Peyer's patch (tissue), 4 donors: Measurements from ENCODE around the gene TULP4.

ENCODE experiments used
- POLR2A ChIP-seq, 2 donors: fragments of 450-650 bp; IDR thresholded peaks; one replicate each; pipeline ENCODE4 v1.5.1; 2017; ENCODE audit warnings: antibody characterized with exemption in 2 of 2, mild to moderate bottlenecking in 2 of 2, moderate library complexity in 2 of 2
- TF ChIP-seq, protein P1 (sequence below), 6 experiments: fragments of 450-650 bp in 4 of 6; fragments of 200-600 bp in 2 of 6; sonication (generic) in 1 of 6; IDR thresholded peaks; one replicate each; pipeline ENCODE4 v1.5.1; 2017 to 2019; ENCODE audit warnings: antibody characterized with exemption in 6 of 6, mild to moderate bottlenecking in 3 of 6, moderate library complexity in 1 of 6

GRCh38 chr6:158413814-158414565 is 101.7 kb downstream of the TULP4 start:
- TF ChIP-seq, protein P1, sequence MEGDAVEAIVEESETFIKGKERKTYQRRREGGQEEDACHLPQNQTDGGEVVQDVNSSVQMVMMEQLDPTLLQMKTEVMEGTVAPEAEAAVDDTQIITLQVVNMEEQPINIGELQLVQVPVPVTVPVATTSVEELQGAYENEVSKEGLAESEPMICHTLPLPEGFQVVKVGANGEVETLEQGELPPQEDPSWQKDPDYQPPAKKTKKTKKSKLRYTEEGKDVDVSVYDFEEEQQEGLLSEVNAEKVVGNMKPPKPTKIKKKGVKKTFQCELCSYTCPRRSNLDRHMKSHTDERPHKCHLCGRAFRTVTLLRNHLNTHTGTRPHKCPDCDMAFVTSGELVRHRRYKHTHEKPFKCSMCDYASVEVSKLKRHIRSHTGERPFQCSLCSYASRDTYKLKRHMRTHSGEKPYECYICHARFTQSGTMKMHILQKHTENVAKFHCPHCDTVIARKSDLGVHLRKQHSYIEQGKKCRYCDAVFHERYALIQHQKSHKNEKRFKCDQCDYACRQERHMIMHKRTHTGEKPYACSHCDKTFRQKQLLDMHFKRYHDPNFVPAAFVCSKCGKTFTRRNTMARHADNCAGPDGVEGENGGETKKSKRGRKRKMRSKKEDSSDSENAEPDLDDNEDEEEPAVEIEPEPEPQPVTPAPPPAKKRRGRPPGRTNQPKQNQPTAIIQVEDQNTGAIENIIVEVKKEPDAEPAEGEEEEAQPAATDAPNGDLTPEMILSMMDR (IDR thresholded peaks at IDR 0.05), result no peak
- no peak for TF ChIP-seq POLR2A (IDR thresholded peaks at IDR 0.05)
